Measurements from ENCODE around the gene NPIPA5. TPM values are rescaled to one million over a fixed set of nuclear protein-coding genes. Genes with fewer than 3 reads are reported as not detected.
"Not testable (repeated sequence)": the region's sequence is repeated elsewhere in the genome, so short reads cannot be mapped to it uniquely, and the experiment has no call there.

NPIPA5 gene
- 25.5 TPM for polyA plus RNA-seq (2012; ENCODE audit: missing spikeins)

DNA sequence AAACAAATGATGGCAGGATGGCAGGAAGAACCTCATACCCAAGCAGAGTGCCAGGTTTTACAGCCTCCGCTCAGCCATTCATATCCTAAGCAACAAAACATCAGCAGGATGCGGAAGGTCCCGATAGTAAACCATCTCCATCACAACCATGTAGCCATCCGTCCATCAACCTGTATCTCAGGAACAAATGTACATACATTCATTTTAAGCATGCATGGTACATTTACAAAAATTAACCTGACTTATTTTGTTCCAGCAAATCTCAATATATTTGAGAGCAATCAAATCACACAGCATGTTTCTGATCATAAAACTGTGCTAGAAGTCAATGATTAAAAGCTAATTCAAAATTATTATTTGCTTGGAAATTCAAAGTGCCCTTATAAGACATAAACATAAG is at the start of gene NPIPA5:
Gene NPIPA5, minus strand, starts transcription at position 101 of the 400 bp plus-strand sequence. Its CDS starts 0 bp downstream, at position 101.
- not testable (repeated sequence) for DNase-seq (ENCODE audit: insufficient read length); FAIRE-seq

DNA sequence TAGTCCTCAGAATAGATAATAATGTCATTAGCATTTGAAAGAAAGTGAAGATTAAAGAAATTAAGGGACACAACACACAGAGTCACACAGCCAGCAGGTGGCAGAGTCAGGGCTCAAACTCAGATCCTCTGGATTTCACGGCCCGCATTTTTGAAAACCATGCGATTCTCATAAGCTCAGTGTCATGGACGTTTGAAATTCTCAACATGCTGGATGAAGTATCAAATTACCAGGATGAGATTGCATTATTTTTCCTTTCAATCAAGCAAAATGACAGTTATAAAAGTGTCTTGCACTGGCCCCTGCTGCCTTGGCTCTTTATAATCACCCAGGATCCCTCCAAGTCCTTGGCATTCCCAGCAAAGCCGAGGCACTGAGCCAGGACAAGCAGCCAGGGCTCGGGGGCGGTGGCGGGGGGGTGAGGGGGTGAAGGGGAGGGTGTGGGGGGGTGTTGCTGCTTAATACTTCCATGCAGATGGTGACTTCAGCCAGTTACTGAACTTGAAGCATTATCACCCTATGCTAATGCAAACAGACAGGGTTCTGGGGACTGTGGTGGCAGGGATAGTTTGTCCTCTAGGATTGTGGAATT is 49.6 kb upstream of the NPIPA5 start:
- FAIRE-seq (no peak), DNase-seq (ENCODE audit: insufficient read length) (no peak)
- TF ChIP-seq POLR2AphosphoS5 (IDR thresholded peaks at IDR 0.05; ENCODE audit: low read depth, low read length) (no peak), POLR2A (IDR thresholded peaks at IDR 0.05; ENCODE audit: low read depth, low read length) (no peak), TAF1 (IDR thresholded peaks at IDR 0.05; ENCODE audit: borderline replicate concordance, low read depth, low read length) (no peak)

DNA sequence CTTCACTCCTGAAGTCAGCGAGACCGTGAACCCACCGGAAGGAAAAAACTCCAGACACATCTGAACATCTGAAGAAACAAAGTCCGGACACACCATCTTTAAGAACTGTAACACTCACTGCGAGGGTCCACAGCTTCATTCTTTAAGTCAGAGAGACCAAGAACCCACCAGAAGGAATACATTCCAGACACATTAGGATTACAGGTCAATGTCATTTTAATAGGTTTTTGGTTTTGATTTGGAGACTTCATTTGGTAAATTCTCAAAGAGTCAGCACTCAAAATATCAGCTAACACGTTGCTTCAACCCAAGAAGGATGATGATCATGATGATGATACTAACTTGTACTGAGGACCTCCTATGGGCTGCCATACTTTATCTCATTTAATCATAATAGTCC is 48.7 kb upstream of the NPIPA5 start:
- TF ChIP-seq TAF1 (IDR thresholded peaks at IDR 0.05; ENCODE audit: borderline replicate concordance, low read depth, low read length), result no peak
- no peak for TF ChIP-seq POLR2A (IDR thresholded peaks at IDR 0.05; ENCODE audit: low read depth, low read length)
- TF ChIP-seq POLR2AphosphoS5 (IDR thresholded peaks at IDR 0.05; ENCODE audit: low read depth, low read length), result no peak
- FAIRE-seq (no peak), DNase-seq (ENCODE audit: insufficient read length) (no peak)

DNA sequence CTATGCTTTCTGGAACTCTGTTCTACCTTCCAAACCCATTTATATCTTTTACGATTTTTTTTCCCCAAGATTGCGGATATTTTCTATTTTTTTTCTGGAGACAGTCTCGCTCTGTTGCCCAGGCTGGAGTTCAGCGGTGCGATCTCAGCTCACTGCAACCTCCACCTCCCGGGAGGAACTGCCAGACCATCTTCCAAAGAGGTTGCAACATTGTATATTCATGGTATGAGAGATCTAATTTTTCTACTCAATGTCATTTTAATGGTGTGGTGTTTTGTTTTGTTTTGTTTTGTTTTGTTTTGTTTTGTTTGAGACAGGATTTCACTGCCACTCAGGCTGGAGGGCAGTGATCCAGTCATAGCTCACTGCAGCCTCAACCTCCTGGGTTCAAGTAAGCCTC is 47.8 kb upstream of the NPIPA5 start:
- no peak for TF ChIP-seq TAF1 (IDR thresholded peaks at IDR 0.05; ENCODE audit: borderline replicate concordance, low read depth, low read length)
- no peak for TF ChIP-seq POLR2A (IDR thresholded peaks at IDR 0.05; ENCODE audit: low read depth, low read length)
- TF ChIP-seq POLR2AphosphoS5 (IDR thresholded peaks at IDR 0.05; ENCODE audit: low read depth, low read length), result no peak
- DNase-seq (ENCODE audit: insufficient read length) (no peak), FAIRE-seq (no peak)

DNA sequence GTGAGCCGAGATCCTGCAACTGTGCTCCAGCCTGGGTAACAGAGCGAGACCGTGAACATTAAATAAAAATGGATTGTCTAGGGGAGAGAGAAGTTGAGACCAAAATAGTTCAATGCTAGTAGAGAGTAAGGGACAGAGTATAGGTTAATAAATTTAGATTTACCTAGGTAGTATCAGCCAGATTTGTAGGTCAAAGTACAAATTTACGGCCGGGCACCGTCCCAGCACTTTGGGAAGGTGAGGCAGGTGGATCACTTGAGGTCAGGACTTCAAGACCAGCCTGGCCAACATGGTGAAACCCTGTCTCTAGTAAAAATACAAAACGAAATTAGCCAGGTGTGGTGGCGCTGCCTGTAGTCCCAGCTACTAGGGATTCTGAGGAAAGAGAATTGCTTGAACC is 44.1 kb upstream of the NPIPA5 start:
- TF ChIP-seq TAF1 (IDR thresholded peaks at IDR 0.05; ENCODE audit: borderline replicate concordance, low read depth, low read length) (no peak), POLR2AphosphoS5 (IDR thresholded peaks at IDR 0.05; ENCODE audit: low read depth, low read length) (no peak), POLR2A (IDR thresholded peaks at IDR 0.05; ENCODE audit: low read depth, low read length) (no peak)
- DNase-seq (ENCODE audit: insufficient read length), result no peak
- no peak for FAIRE-seq

DNA sequence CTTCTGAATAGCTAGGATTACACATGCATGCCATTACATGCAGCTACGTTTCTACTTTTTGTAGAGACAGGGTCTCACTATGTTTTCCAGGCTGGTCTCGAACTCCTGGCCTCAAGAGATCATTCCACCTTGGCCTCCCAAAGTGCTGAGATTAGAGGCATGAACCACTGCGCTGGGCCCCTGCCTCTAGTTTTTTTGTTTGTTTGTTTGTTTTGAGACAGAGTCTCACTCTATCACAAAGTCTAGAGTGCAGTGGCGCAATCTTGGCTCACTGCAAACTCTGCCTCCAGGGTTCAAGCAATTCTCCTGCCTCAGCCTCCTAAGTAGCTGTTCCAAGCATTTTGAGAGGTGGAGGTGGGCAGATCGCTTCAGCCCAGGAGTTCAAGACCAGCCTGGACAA is 43.6 kb upstream of the NPIPA5 start:
- not testable (repeated sequence) for DNase-seq (ENCODE audit: insufficient read length); FAIRE-seq

DNA sequence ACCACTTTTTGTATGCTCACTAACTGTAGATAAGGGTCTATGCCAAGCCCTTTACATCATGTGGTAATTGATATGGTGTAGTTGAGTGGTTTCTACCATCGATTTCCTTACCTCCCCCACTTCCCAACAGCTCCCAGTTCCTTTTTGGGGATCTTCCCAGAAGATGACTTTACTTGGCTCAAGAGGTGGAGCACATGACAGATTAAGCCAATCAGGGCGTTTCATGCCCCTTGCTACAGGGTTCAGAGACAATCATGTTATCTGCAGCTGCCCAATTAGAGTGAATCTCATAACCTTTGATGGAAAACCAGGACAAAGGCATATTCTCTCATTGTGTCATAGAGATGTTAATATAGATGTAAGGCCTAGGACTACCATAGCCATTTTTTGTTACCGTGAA is 40.1 kb upstream of the NPIPA5 start:
- DNase-seq (ENCODE audit: insufficient read length) (no peak), FAIRE-seq (no peak)
- no peak for TF ChIP-seq POLR2A (IDR thresholded peaks at IDR 0.05; ENCODE audit: low read depth, low read length)
- no peak for TF ChIP-seq TAF1 (IDR thresholded peaks at IDR 0.05; ENCODE audit: borderline replicate concordance, low read depth, low read length)
- TF ChIP-seq POLR2AphosphoS5 (IDR thresholded peaks at IDR 0.05; ENCODE audit: low read depth, low read length), result no peak

DNA sequence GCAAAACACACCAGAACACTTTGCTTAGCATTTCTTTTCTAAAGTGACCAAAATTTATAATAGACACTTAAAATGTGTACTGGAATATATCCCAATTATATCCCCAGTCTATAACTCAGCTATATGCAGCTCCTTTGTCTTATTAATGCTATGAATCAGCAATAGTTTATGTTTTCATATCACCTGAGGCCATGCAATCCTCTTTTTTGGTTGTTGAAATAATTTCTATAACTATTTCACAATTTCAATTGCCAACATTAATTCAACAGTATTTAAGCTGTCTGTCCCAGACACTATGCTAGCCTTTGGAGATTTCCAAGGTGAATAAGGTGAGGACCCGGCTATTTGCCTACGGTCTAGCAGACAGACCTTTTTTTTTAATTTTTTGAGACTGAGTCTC is 39.1 kb upstream of the NPIPA5 start:
- no peak for TF ChIP-seq POLR2A (IDR thresholded peaks at IDR 0.05; ENCODE audit: low read depth, low read length)
- no peak for TF ChIP-seq POLR2AphosphoS5 (IDR thresholded peaks at IDR 0.05; ENCODE audit: low read depth, low read length)
- TF ChIP-seq TAF1 (IDR thresholded peaks at IDR 0.05; ENCODE audit: borderline replicate concordance, low read depth, low read length), result no peak
- DNase-seq (ENCODE audit: insufficient read length), result no peak
- no peak for FAIRE-seq

DNA sequence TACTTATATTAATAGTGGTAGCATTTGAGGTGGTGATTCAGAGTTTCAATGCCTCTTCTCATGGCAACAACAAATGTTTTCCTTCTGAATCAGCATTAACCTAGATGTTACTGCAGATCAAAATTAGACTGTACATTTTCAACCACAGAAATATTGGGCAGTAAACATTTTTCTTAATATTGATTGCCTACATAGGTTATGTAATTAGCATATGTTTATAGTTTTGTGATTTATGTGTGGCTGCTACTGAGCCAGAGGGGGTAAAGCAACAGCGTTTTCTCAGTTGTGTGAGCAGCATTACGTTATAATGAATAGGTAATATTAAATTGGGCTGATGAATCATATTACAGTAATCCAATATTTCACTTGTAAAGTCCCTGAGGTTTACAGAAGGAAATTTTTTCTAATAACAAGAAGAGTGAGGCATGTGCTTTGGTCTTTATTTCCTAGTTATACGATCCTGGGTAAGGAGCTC is 37.5 kb upstream of the NPIPA5 start:
- no peak for DNase-seq (ENCODE audit: insufficient read length)
- no peak for FAIRE-seq
- TF ChIP-seq POLR2AphosphoS5 (IDR thresholded peaks at IDR 0.05; ENCODE audit: low read depth, low read length) (no peak), POLR2A (IDR thresholded peaks at IDR 0.05; ENCODE audit: low read depth, low read length) (no peak), TAF1 (IDR thresholded peaks at IDR 0.05; ENCODE audit: borderline replicate concordance, low read depth, low read length) (no peak)

DNA sequence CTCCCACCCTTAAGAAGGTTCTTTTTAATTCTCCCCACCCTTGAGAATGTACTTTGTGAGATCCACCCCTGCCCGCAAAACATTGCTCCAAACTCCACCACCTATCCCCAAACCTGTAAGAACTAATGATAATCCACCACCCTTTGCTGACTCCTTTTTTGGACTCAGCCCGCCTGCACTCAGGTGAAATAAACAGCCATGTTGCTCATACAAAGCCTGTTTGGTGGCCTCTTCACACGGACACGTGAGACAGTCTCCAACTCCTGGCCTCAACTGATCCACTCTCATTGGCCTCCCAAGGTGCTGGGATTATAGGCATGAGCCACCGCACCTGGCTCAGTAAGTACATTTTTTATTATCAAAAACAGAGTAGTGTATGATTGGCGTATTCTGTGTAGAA is 31.4 kb upstream of the NPIPA5 start:
- DNase-seq (ENCODE audit: insufficient read length); FAIRE-seq: not testable (repeated sequence)

DNA sequence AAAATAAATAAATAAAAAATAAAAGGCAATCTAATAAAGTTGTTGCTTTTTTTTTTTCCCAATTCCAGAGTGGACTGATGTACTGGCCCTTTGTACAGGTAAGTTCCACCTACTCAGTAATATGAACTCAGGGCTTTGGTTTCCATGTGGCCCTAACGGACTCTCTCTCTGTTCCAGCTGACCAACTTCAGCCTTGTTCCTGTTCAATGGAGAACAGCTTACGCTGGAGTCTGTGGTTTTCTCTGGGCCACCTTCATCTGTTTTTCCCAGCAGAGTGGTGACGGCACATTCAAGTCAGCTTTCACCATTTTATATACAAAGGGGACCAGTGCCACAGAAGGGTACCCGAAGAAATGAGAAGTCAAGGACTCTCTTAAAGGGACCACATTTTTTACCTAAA is 29.7 kb upstream of the NPIPA5 start:
- not testable (repeated sequence) for DNase-seq (ENCODE audit: insufficient read length); FAIRE-seq

DNA sequence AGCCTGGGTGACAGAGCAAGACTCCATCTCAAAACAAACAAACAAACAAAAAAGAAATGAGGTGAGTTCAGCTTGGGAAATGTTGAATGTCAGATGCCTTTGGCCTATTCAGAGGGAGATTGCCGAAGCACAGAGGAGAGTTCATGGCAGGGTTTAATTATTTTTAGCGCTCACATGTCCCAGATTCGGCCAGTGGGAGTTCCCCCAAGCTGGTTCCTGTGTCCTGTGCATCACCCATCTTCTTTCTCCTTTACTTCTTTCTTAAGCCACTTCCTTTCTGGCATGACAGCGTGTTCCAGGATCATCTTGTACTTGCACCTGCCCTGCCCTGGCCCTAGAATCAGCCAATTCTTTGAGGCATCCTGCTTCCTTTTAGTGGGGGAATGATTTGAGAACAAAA is 26.7 kb upstream of the NPIPA5 start:
- no peak for DNase-seq (ENCODE audit: insufficient read length)
- TF ChIP-seq TAF1 (IDR thresholded peaks at IDR 0.05; ENCODE audit: borderline replicate concordance, low read depth, low read length), result no peak
- TF ChIP-seq POLR2AphosphoS5 (IDR thresholded peaks at IDR 0.05; ENCODE audit: low read depth, low read length), result no peak
- FAIRE-seq, result no peak

DNA sequence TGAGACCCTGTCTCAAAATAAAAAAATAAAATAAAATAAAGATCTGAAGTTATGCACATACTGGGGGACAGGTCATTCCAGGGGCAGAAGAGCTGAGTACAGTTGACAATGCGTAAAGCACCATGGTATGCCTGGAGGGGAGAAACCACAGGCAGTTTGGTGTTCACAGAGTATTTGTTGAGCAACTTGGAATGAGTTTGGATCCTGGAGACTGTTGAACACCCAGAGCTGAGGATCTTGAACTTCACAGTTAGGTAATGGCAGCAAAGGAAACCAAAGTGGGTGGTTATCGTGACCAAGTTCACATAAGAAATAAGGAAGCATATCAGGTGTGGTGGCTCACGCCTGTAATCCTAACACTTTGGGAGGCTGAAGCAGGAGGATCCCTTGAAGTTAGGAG is 26.0 kb upstream of the NPIPA5 start:
- FAIRE-seq; DNase-seq (ENCODE audit: insufficient read length): not testable (repeated sequence)

All from GM12892 (cell line).